A549 (cell line): ENCODE measurements around the gene PLCZ1.

Experiments used
- CHD4 ChIP-seq: fragments of 200-600 bp; sonication (generic); IDR thresholded peaks from 2 replicates; pipeline ENCODE4 v1.6.1; 2016; ENCODE audit warnings: antibody characterized with exemption, mild to moderate bottlenecking, borderline replicate concordance
- CTCF ChIP-seq: fragments of >200 bp; sonication (Bioruptor Twin); formaldehyde crosslinking; IDR thresholded peaks from 3 replicates; pipeline ENCODE4 v1.5.1; 2016
- FOSL2 ChIP-seq, 2 experiments: fragments of 450-650 bp in 1 of 2; fragments of >200 bp in 1 of 2; sonication (Bioruptor Twin) in 1 of 2; formaldehyde crosslinking; IDR thresholded peaks; 2 replicates each; pipeline versions ENCODE4 v1.5.0 to v1.6.1; 2016 to 2020; ENCODE audit warnings: mild to moderate bottlenecking in 1 of 2, moderate library complexity in 1 of 2
- HDAC2 ChIP-seq: fragments of 200-600 bp; sonication (generic); IDR thresholded peaks from 2 replicates; pipeline ENCODE4 v1.6.1; 2016
- JUN ChIP-seq, 2 experiments: fragments of >200 bp; sonication (Bioruptor Twin); formaldehyde crosslinking; IDR thresholded peaks; 2 replicates in 1 of 2; 3 replicates in 1 of 2; pipeline ENCODE4 v1.6.1; 2016 to 2017
- MAX ChIP-seq: IDR thresholded peaks from 2 replicates; pipeline ENCODE4 v1.6.1; 2012
- MYC ChIP-seq: IDR thresholded peaks from 2 replicates; pipeline ENCODE4 v1.6.1; 2012; ENCODE audit warnings: mild to moderate bottlenecking, inconsistent platforms, low read length, improper control_type of control experiment, borderline replicate concordance
- PHF8 ChIP-seq: fragments of 200-600 bp; sonication (generic); IDR thresholded peaks from 2 replicates; pipeline ENCODE4 v1.6.1; 2016; ENCODE audit warnings: low read depth, mild to moderate bottlenecking, antibody characterized with exemption, moderate library complexity, borderline replicate concordance
- POLR2A ChIP-seq: IDR thresholded peaks from 2 replicates; pipeline ENCODE4 v1.6.1; 2012; ENCODE audit warnings: mild to moderate bottlenecking, low read length
- REST ChIP-seq: fragments of 200-600 bp; sonication (generic); IDR thresholded peaks from 2 replicates; pipeline ENCODE4 v1.6.1; 2016; ENCODE audit warnings: antibody characterized with exemption, mild to moderate bottlenecking, moderate library complexity
- RFX5 ChIP-seq: fragments of 450-650 bp; IDR thresholded peaks from 2 replicates; pipeline ENCODE4 v1.7.1; 2014; ENCODE audit warnings: antibody characterized with exemption, mild to moderate bottlenecking, moderate library complexity
- TF ChIP-seq, protein P1 (sequence below): fragments of 450-650 bp; IDR thresholded peaks from 2 replicates; pipeline ENCODE4 v1.6.1; 2014; ENCODE audit warnings: antibody characterized with exemption
- TF ChIP-seq, protein P2 (sequence below): IDR thresholded peaks from 2 replicates; pipeline ENCODE4 v1.6.1; 2012

DNA sequence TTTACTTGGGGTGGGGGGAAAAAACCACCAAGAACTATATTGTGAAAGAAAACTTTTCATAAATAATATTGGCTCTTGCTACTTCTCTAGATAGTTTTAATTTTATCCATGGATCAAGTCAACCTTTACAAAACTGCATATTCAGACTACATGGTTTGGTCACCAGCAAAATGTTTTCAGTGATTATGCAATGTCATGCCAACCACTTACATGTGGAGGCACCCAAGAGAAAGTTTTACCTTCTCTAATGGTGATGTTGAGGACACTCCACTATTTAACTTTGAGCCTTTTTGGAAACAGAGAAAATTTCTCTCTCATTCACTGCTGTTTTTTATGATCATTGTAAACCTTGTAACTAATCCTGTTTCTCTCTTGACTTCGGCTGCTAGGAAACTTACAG is 21.6 kb downstream of the PLCZ1 start:
- TF ChIP-seq RFX5 (no peak), REST (no peak), CTCF (no peak), PHF8 (no peak), JUN (IDR thresholded peaks at IDR 0.05) (no peak), POLR2A (no peak), FOSL2 (IDR thresholded peaks at IDR 0.05) (no peak), FOSL2 (CRISPR knock-in tag; IDR thresholded peaks at IDR 0.05) (no peak), MYC (no peak), CHD4 (no peak), MAX (no peak), HDAC2 (no peak)
- TF ChIP-seq, protein P1, sequence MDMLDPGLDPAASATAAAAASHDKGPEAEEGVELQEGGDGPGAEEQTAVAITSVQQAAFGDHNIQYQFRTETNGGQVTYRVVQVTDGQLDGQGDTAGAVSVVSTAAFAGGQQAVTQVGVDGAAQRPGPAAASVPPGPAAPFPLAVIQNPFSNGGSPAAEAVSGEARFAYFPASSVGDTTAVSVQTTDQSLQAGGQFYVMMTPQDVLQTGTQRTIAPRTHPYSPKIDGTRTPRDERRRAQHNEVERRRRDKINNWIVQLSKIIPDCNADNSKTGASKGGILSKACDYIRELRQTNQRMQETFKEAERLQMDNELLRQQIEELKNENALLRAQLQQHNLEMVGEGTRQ = no peak
- TF ChIP-seq, protein P2, sequence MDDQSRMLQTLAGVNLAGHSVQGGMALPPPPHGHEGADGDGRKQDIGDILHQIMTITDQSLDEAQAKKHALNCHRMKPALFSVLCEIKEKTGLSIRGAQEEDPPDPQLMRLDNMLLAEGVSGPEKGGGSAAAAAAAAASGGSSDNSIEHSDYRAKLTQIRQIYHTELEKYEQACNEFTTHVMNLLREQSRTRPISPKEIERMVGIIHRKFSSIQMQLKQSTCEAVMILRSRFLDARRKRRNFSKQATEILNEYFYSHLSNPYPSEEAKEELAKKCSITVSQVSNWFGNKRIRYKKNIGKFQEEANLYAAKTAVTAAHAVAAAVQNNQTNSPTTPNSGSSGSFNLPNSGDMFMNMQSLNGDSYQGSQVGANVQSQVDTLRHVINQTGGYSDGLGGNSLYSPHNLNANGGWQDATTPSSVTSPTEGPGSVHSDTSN = no peak
